Mucosa of rectum (tissue), 2 donors: ENCODE data around the gene KRABD2.

Experiments
- H3K27ac ChIP-seq, 2 donors: one replicate each; pipeline ENCODE4 v1.7.0; 2013; ENCODE audit warnings: inconsistent platforms in 2 of 2, low read depth in 2 of 2, low read length in 2 of 2
- H3K27me3 ChIP-seq, 2 donors: one replicate each; pipeline ENCODE4 v1.7.0; 2013; ENCODE audit warnings: low read length in 2 of 2; ENCODE audit not compliant: control insufficient read depth in 2 of 2, insufficient read depth in 2 of 2
- H3K36me3 ChIP-seq, 2 donors: one replicate each; pipeline ENCODE4 v1.7.0; 2013; ENCODE audit warnings: low read length in 2 of 2; ENCODE audit not compliant: control insufficient read depth in 2 of 2, insufficient read depth in 2 of 2
- H3K4me1 ChIP-seq, 2 donors: one replicate each; pipeline ENCODE4 v1.7.0; 2013; ENCODE audit warnings: low read length in 2 of 2, mild to moderate bottlenecking in 1 of 2; ENCODE audit not compliant: control insufficient read depth in 2 of 2, insufficient read depth in 2 of 2
- H3K4me3 ChIP-seq, 2 donors: one replicate each; pipeline ENCODE4 v1.7.0; 2013; ENCODE audit warnings: low read length in 2 of 2
- H3K9ac ChIP-seq, 2 donors: one replicate each; pipeline ENCODE4 v1.7.0; 2013; ENCODE audit warnings: low read length in 2 of 2, low read depth in 1 of 2, mild to moderate bottlenecking in 1 of 2
- H3K9me3 ChIP-seq, 2 donors: one replicate each; pipeline ENCODE4 v1.7.0; 2013; ENCODE audit warnings: low read length in 2 of 2; ENCODE audit not compliant: control insufficient read depth in 2 of 2
- donor health status: healthy.
- donor health status: Normal muscosa, but diverticular disease.

The KRABD2 gene

GRCh38 chr17:8376271-8377067 lies at the start of gene KRABD2:
TSS of gene KRABD2 (minus strand) at chr17:8376704.
- Histone ChIP-seq H3K9me3 (no peaks in the 10 kb centered on the region), H3K36me3 (peaks cover 30 to 41% of the 10 kb centered on the region in 2 donors), H3K4me3 (peak within 1 kb of the TSS; percentile 84 to 96), H3K27ac (peak within 1 kb of the TSS; percentile 86 to 91), H3K27me3 (no peaks in the 10 kb centered on the region), H3K4me1 (peaks cover 21 to 25% of the 10 kb centered on the region in 2 donors), H3K9ac (peak within 1 kb of the TSS; percentile 85 to 90)

DNA sequence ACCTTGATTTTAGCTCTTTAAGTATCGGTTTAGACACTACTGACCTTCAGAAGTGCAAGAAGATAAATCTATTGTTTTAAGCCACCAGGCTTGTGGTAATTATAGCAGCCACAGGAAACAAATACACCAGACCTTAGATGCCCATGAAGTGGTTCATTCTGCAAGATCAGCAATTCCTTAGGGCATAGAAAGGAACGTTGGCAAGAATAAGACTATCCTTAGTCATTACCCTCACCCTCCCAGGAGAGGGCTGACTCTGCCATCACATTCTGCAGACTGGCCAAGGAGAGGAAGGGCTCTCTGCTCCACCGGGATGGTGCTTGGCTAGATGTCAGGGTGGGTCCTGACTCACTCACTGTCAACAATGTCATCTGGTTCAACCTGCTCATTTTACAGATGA lies 45.1 kb upstream of the KRABD2 start:
- no peak overlapping the region for H3K9ac ChIP-seq
- H3K4me1 ChIP-seq = peaks cover 3 to 5% of the 10 kb centered on the region in 2 donors
- no peaks in the 10 kb centered on the region for H3K36me3 ChIP-seq
- H3K27me3 ChIP-seq = no peaks in the 10 kb centered on the region
- H3K9me3 ChIP-seq = no peaks in the 10 kb centered on the region
- H3K4me3 ChIP-seq = no peak overlapping the region
- no peak overlapping the region for H3K27ac ChIP-seq

- no peaks in the 10 kb centered on the region for H3K36me3 ChIP-seq
- H3K4me3 ChIP-seq = peak overlapping the region in 1 of 2 donors; percentile 6
- H3K27me3 ChIP-seq = no peaks in the 10 kb centered on the region
- no peak overlapping the region for H3K9ac ChIP-seq
- H3K9me3 ChIP-seq = no peaks in the 10 kb centered on the region
- H3K27ac ChIP-seq = peak overlapping the region; percentile 56 to 59
- H3K4me1 ChIP-seq = peaks cover 0 to 4% of the 10 kb centered on the region in 2 donors
Observed at GRCh38 chr17:8420041-8420934, 43.8 kb upstream of the KRABD2 start.

DNA sequence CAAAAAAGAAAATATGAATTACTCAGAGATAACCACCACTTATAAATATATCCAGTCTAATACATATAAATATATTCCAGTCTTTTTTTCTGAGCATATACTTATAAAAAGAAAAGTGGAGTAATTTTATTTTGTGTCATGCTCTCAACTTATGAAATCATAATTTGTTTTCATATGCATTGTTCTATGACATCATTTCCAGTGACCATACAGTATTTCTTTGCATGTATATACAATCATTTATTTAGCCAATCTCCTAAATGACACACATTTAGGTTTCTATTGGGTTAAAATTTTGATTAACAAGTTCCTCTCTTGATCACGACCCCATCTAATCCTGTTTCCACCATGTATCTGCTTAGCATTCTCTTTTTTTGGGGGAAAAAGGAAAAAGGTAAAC lies 42.8 kb upstream of the KRABD2 start:
- H3K36me3 ChIP-seq = no peaks in the 10 kb centered on the region
- H3K4me1 ChIP-seq = peaks cover 0 to 4% of the 10 kb centered on the region in 2 donors
- no peak overlapping the region for H3K9ac ChIP-seq
- no peaks in the 10 kb centered on the region for H3K9me3 ChIP-seq
- no peak overlapping the region for H3K4me3 ChIP-seq
- no peak overlapping the region for H3K27ac ChIP-seq
- H3K27me3 ChIP-seq = no peaks in the 10 kb centered on the region

DNA sequence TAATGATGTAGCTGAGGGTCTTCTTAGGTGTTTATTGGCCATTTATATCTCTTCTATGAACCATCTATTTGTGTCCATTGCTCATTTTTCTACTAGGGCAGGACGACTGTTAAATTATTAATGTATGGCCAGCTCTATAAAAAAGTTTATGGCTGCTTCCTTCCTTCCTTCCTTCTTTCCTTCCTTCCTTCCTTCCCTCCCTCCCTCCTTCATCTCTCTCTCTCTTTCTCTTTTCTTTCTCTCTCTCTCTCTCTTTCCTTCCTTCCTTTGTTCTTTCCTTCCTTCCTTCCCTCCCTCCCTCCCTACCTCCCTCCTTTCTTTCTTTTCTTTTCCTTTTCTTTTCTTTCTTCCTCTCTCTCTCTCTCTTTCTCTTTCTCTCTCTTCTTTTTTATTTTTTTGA lies 42.0 kb upstream of the KRABD2 start:
- no peak overlapping the region for H3K9ac ChIP-seq
- H3K36me3 ChIP-seq = no peaks in the 10 kb centered on the region
- no peak overlapping the region for H3K27ac ChIP-seq
- peaks cover 0 to 4% of the 10 kb centered on the region in 2 donors for H3K4me1 ChIP-seq
- no peak overlapping the region for H3K4me3 ChIP-seq
- H3K27me3 ChIP-seq = no peaks in the 10 kb centered on the region
- no peaks in the 10 kb centered on the region for H3K9me3 ChIP-seq

DNA sequence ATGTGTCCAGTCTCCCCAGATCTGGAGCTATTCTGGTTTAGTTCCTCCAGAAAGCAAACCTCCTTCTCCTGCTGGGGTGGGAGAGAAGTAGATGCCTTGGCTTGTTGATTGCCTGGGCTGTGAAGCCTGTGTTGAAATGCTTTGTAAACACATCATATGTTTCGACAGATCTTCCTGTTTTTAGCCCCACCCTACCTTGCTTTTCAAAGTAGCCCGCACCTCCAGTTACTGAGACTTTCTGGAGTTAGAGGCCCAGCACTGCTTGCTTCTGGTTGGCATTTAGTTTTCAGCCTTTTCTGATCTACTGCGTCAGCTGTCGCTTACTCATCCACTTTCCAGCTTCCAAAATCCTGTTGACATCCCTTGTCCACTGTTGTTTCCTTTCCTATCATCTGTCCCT lies 41.3 kb upstream of the KRABD2 start:
- peak overlapping the region in 1 of 2 donors; percentile 5 for H3K27ac ChIP-seq
- H3K4me1 ChIP-seq = peaks cover 0 to 4% of the 10 kb centered on the region in 2 donors
- no peaks in the 10 kb centered on the region for H3K36me3 ChIP-seq
- H3K9me3 ChIP-seq = no peaks in the 10 kb centered on the region
- H3K9ac ChIP-seq = no peak overlapping the region
- no peaks in the 10 kb centered on the region for H3K27me3 ChIP-seq
- no peak overlapping the region for H3K4me3 ChIP-seq

DNA sequence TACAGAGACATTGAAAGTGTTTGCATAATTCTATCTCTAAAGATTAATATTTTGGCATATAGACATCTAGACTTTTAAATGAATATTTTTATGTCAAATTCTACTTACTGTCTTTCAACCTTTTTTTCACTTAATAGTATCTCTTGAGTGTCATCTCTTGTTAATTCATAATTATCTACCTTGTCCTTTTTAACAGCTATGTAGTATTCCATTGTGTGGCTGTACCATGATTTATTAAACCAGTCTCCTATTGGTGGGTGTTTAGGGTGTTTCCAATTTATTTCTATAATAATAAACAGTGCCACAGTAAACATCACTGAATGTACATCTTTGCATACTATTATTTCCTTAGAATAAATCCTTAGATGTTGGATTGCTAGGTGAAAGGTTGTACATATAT lies 37.4 kb upstream of the KRABD2 start:
- Histone ChIP-seq H3K9me3 (no peaks in the 10 kb centered on the region), H3K4me3 (no peak overlapping the region), H3K36me3 (no peaks in the 10 kb centered on the region), H3K9ac (no peak overlapping the region), H3K27ac (no peak overlapping the region), H3K4me1 (no peaks in the 10 kb centered on the region), H3K27me3 (no peaks in the 10 kb centered on the region)

DNA sequence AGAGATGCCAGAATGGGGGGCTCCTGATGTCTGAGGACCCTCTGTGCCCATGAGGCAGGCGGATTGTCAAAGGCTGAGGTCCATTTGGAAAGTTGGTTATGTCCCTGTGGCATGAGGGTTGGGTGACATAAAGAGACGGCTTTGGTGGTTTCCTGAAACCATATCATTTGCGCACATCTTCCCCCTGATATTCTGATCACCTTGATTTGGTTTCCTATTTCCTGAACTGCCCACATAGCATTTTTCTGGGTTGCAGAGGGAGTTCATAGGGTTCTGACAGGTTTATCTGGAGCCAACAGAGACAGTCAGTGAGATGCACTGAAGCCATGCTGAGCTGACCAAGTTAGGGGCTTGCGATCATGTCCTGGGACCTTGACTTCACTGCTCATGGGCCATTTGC lies 36.8 kb upstream of the KRABD2 start:
- H3K9me3 ChIP-seq = no peaks in the 10 kb centered on the region
- H3K9ac ChIP-seq = no peak overlapping the region
- no peak overlapping the region for H3K27ac ChIP-seq
- H3K4me3 ChIP-seq = no peak overlapping the region
- H3K4me1 ChIP-seq = peaks cover 0 to 2% of the 10 kb centered on the region in 2 donors
- no peaks in the 10 kb centered on the region for H3K27me3 ChIP-seq
- H3K36me3 ChIP-seq = no peaks in the 10 kb centered on the region

GRCh38 chr17:8412089-8412488 lies 35.6 kb upstream of the KRABD2 start:
- no peaks in the 10 kb centered on the region for H3K36me3 ChIP-seq
- H3K27me3 ChIP-seq = no peaks in the 10 kb centered on the region
- H3K4me1 ChIP-seq = peaks cover 2 to 5% of the 10 kb centered on the region in 2 donors
- no peak overlapping the region for H3K4me3 ChIP-seq
- H3K9ac ChIP-seq = no peak overlapping the region
- no peak overlapping the region for H3K27ac ChIP-seq
- H3K9me3 ChIP-seq = no peaks in the 10 kb centered on the region

DNA sequence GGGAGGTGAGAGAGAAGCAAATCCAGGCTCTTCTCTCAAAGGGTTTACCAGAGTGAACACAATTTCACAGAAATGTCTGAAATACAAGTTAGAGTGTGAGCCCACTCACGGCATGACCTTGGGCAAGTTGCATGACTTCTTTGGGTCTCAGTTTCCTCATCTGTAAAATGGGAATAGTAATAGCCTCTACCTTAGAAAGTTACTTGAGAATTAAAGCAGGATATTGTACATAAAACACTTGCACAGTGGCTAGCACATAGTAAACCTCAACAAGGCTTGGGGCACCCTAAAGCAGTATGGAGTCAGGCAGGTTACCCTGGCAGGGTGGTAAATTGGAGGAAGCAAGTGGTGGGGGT lies 34.4 kb upstream of the KRABD2 start:
- H3K4me3 ChIP-seq = no peak overlapping the region
- H3K27ac ChIP-seq = no peak overlapping the region
- H3K27me3 ChIP-seq = no peaks in the 10 kb centered on the region
- peaks cover 5% of the 10 kb centered on the region in 2 donors for H3K4me1 ChIP-seq
- H3K9me3 ChIP-seq = no peaks in the 10 kb centered on the region
- no peaks in the 10 kb centered on the region for H3K36me3 ChIP-seq
- no peak overlapping the region for H3K9ac ChIP-seq
